ENCODE data around the gene ZFHX3.

DNA sequence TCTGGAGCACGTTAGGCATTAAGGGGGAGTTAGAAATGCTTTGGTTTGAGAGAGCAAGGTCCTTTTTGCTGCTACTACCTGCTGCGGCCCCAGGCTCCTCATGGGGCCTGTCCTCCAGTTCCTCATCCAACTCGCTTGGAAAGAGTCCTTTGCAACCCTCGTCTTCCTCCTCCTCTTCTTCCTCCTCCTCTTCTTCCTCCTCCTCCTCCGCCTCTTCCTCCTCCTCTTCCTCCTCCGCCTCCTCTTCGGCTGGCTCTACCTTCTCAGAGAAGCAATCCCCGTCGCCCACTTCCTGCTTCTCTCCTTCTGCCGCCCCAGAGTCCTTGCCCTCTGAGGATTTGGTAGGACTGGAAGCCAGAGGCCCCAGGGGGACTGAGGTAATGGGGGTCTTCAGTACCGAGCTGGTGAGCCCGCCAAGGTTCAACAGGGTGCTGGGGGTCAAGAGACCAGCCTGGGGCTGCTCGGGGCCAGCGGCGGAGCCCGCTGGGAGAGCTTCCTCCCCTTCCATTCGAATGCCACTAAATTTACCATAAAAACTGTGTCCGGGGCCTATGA is 89.3 kb downstream of the ZFHX3 start:
- TF ChIP-seq, protein P1, sequence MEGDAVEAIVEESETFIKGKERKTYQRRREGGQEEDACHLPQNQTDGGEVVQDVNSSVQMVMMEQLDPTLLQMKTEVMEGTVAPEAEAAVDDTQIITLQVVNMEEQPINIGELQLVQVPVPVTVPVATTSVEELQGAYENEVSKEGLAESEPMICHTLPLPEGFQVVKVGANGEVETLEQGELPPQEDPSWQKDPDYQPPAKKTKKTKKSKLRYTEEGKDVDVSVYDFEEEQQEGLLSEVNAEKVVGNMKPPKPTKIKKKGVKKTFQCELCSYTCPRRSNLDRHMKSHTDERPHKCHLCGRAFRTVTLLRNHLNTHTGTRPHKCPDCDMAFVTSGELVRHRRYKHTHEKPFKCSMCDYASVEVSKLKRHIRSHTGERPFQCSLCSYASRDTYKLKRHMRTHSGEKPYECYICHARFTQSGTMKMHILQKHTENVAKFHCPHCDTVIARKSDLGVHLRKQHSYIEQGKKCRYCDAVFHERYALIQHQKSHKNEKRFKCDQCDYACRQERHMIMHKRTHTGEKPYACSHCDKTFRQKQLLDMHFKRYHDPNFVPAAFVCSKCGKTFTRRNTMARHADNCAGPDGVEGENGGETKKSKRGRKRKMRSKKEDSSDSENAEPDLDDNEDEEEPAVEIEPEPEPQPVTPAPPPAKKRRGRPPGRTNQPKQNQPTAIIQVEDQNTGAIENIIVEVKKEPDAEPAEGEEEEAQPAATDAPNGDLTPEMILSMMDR (IDR thresholded peaks at IDR 0.05) = no peak
- TF ChIP-seq POLR2A (IDR thresholded peaks at IDR 0.05) = no peak

All from ovary (tissue), 3 donors.